Anterior cingulate cortex (tissue), 58 donors: Measurements from ENCODE around the gene ASIC4.

Source experiments
- DNase-seq, 58 donors: peaks; one replicate each; lab custom pipeline; 2025; lab: John Stamatoyannopoulos, UW

ASIC4 gene

DNA sequence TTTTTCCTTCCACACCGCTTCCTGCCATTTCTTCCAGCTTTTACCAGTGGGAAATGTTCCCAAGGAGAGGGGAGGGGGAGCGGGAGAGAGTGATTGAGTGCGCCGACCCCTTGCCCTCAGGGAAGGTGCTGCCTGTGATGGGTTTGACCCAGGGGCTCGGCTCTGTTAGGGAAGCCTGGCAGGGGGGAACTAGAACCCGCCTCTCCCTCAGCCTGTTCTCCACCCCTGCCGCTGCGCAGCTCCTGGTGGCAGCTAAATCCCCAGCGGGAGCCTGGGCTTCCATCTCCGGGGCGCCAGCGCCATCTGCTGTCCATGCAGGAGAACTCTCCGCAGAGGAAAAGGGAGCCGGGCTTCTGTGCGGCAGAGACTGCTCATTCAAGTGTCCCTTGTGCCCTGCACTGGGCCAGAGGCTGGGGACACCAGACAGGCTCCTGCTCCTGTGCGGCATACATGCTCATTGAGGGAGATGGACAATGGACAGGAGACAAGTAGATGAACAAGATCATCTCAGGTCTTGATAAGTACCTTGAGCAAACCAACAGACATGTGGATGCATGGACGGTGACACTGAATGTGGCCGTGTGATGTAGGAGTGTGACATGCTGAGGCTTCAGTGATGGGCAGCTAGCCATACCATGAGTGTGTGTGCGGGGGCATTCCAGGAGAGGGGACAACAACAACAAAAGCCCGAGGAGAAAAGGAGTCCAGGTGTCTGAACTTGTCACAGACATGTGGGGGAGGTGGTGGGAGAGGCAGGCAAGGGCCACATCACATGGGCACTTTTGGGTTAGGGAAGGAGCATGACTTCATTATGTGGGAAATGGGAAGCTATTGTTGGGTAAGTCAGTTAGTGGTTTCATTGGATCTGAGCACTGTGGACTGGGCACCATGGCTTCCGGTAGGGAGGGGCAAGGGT, 16.0 kb downstream of the ASIC4 start:
- DNase-seq = peak in 56 of 58 donors; percentile 43 to 94 (median 79)

DNA sequence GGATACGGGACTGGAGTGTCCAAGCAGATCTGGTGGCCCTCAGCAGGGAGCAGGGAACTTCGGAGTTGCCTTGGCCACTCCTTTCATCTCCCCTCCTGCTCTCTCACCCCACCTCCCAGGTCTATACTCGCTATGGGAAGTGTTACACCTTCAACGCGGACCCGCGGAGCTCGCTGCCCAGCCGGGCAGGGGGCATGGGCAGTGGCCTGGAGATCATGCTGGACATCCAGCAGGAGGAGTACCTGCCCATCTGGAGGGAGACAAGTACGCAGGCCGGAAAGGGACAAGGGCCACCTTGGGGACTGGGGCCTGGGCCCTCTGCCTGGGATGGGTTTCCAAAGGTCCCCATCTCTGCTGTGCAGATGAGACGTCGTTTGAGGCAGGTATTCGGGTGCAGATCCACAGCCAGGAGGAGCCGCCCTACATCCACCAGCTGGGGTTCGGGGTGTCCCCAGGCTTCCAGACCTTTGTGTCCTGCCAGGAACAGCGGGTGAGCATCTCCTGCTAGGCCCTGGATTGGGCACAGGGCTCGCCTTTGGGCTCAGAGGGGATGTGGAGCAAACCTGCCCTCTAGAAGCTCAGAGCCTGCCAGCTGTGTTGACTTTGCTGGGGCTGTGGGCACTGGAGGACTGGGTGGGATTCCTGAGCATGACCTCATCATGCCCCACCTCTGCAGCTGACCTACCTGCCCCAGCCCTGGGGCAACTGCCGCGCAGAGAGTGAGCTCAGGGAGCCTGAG, 17.5 kb downstream of the ASIC4 start:
- no peak for DNase-seq

DNA sequence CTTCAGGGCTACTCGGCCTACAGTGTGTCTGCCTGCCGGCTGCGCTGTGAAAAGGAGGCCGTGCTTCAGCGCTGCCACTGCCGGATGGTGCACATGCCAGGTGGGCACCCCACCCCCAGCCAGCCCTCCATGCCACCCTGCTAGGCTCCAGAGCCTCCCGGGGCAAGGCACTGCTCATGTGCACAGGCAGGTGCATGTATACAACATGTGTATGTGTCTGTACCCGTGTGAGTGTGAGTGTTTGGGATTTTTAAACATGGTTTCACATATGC, 18.0 kb downstream of the ASIC4 start:
- DNase-seq = no peak

DNA sequence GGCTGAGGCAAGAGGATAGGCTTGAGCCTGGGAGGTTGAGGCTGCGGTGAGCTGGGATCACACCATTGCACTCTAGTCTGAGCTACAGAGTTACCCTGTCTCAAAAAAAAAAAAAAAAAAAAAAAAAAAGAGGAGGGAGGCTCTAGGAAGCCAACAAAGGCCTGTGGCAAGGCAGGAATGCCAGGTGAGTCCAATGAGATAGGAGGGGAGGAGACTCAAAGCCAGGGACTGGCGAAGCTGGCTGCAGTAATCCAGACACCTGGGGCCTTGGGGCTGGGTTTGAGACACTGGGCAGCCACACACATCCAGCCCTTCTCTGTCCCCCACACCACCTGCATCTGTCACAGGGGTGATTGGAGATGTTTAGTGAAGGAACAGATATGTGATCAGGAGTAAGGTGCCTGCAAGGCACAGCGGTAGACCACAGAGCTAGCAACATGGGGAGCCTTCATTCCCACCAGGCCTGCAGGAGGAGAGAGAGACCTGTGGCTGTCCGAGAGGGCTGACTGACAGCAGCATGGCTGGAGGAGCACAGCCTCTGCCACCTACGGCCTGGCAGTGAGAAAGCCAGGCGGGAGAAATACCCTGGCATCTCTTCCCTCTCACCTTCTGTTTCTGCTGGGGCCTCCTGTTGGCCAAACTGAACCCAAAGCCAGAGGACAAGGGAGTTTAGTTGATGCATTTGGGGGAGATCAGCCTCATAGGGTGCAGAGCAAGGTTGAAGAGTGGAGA, 19.8 kb downstream of the ASIC4 start:
- DNase-seq = no peak

DNA sequence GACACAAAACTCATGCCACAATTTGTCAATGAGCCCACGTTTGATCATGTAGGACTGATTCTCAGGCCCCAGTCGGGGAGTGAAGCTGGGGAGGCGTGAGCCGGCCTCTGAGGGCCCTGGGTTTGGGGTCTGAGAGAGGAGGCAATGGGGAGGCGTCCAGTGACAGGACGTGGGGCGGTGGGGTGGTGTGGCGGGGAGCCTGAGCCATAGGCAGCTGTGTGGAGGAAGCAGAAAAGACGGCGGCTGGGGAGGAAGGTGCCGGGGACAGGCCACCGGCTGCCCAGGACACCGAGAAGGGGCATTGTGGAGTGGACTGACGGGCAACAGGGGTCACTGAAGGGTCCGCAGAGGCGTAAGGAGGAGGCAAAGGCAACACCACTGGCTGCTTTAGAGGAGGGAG, 22.1 kb downstream of the ASIC4 start:
- no peak for DNase-seq

DNA sequence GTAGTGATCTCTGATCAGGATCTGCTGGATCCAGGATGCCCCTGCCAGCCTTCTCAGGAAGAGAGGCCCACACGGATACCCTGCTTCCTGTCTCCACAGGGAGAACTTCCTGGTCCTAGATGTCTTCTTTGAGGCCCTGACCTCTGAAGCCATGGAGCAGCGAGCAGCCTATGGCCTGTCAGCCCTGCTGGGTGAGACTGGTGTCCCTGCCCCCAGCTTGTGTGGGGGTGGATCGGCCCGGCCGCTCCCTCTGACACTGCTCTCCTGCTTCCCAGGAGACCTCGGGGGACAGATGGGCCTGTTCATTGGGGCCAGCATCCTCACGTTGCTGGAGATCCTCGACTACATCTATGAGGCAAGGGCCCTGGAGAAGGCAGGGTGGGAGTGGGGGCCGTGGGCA, 22.7 kb downstream of the ASIC4 start:
- DNase-seq = no peak

DNA sequence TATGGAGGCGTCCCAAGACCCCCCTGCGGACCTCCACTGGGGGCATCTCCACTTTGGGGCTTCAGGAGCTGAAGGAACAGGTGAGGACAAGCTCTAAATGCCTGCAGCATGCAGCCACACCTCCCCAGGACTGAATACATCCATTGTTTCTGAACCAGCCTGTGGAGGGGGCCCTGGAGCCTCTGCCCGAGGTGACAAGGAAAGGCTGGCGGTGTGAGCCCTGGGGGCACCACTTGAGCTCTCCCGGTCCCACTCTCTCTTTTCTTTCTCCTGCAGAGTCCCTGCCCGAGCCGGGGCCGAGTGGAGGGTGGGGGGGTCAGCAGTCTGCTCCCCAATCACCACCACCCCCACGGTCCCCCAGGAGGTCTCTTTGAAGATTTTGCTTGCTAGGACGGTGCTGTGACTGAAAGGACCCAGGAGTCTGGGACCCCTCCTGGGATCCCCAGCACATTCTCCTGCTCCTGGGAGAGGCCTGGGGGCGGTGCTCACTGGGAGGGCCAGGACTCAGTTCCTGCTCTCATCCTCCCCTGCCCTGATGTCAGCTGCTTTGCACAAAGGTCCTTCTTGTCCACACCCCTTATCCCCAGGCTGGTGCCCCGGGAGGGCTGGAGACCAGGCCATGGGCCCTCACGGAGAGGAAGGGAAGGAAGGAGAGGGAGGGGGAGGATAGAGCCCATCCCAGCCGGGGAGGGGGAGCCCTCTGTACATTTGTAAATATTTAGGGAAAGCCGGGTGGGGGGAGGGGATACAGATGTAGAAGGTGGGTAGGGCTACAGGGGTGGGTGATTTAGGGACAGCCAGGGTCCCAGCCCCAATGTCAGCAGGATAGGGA, 23.6 kb downstream of the ASIC4 start:
- peak in 2 of 58 donors; percentile 37 to 42 for DNase-seq

DNA sequence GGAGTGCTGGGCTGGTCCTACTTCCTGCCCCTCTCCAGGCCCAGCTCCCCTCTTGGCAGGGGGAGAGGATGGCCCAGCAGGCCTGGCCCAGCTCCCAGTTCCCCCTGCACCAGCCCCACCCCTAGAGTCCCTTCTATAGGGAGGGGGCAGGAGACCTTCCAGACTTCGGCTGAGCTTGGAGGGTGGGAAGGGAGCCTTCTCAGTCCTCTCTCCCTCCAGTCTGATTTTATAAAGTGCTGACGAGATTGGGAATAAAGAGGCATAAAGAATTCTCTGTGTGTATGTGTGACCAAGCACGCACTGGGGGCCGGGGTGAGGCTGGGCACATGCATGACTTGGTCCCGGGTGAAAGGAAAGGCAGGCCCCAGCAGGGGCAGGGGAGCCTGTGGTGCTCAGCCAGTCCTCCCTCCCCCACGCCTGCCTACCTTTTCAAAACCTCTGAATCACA, 24.2 kb downstream of the ASIC4 start:
- peak in 12 of 58 donors; percentile 20 to 54 (median 32) for DNase-seq

DNA sequence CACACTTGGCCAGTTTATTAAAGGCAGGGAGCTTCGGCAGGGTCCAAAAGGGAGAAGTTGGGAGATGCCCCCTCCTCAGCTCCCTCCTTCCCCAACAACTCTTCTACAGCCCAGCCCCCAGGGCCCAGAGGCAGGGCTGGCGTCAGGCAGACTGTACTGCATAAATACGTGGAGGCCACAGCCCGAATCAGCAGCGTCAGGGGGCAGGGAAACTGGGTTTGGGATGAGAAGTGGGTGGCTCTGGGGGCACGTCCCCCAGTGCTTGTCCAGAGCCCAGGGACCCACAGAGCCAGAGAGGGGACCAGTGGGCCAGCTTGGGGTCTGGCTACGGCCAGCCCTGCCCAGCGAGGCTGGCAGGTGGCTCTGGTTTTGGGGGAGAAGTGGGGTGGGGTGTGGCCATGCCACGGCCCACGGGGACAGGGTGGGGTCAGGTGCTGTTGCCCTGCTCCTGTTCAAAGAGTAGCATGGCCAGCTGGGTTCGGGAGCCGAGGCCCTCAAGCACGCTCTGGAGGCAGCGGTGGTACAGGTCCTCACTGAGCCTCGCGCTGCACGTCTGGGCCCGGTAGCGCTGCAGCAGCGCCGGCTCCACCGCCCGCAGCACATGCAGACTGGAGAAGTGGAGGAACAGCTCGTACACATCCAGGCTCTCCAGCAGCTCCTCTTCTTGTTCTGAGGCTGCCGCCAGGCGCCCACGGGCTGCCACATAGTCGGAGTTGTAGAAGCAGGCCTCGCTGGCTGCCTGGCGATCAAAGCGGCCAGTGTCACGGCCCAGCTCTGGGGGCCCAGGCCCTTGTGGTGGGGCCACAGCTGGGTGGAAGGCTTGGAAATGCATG, 24.9 kb downstream of the ASIC4 start:
- peak in 1 of 58 donors; percentile 20 for DNase-seq

DNA sequence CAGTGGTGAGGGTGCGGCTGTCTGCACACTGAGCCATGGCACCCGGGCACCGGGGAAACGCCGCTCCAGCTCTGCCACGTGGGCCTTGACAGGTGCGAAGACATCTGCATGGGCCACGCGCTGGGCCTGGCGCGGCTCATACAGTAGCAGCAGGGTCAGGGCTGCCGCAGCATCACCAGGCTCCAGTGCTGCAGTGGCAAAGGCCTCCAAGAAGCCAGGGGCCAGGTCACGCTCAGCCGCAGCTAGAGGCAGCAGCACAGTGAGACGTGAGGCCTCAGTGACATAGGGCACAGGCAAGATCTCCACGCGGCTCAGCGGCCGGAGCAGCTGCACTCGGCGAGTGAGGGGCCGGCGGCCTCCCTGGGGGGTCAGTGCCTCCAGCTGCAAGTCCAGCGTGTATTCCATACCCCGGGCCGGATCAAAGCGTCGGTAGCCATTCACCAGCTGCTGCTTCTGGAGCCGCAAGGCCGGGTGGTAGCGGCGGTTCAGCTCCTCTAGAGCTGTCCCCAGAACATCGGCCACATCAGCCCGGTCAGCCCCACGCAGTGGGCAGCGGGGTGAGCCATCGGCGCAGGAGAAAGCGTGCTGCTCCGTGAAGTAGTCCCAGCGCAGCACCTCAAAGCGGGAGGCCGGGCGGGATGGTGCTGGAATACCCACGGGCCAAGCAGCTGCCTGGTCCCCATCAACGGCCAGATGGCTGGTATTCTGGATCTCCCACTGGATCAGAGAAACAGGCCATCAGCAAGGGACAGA, 25.8 kb downstream of the ASIC4 start:
- no peak for DNase-seq

DNA sequence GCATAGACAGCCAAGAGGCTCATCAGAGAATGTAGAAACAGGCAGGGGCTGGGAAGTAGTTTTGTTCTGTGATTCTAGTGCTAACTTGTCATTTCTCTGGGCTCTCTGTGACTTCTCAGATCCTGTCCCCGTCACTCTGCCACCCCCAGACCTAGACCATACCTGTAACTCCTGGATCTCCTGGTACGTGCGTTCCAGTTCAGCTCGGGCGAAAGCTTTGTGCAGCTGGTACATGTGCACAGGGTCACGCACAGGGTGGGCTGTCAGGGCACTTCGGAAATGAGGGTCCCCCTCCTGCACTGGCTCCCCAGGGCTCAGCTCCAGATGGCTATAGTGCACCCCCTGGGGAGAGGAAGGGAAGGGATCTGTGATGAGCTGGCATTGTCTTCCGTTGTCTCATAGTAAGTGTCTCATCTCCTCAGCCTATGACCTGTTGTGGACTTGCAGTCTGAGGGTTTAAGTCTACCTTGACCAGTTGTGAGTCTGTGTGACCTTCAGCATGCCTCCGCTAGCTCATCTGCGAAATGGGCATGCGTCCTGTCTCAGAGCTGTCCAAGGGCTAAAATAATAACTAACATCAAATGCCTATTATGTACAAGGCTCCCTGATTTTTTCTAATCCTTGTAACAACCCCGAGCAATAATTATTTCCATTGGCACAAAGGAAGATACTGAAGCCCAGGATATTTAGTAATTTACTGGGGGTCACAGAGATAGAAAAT, 26.7 kb downstream of the ASIC4 start:
- DNase-seq = no peak

DNA sequence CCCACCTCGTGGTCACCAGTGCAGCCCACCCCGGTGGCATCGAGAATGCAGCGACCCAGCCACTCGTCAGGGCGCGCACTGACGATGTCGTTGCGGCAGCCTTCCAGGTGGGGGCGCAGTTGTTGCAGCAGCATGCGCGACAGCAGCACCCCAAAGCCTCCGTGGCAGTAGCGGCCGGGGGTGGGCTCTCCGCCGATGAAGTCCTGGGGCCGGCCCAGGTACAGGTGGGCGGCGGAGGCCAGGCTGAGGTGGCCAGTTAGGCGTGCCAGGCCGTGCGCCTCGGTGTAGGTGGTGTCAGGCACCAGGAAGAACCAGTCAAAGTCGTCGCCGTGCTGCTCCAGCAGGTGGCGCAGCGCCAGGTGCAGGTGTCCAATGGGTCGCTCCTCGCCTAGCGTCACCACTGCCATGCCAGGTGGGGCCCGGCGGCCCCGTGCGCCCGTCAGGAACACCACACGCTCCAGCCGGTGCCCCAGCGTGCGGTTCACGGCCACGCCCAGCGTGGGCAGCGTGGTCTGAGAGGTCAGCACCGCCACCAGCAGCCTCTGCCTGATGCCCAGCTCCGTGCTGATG, 27.4 kb downstream of the ASIC4 start:
- peak in 55 of 58 donors; percentile 25 to 87 (median 71) for DNase-seq

DNA sequence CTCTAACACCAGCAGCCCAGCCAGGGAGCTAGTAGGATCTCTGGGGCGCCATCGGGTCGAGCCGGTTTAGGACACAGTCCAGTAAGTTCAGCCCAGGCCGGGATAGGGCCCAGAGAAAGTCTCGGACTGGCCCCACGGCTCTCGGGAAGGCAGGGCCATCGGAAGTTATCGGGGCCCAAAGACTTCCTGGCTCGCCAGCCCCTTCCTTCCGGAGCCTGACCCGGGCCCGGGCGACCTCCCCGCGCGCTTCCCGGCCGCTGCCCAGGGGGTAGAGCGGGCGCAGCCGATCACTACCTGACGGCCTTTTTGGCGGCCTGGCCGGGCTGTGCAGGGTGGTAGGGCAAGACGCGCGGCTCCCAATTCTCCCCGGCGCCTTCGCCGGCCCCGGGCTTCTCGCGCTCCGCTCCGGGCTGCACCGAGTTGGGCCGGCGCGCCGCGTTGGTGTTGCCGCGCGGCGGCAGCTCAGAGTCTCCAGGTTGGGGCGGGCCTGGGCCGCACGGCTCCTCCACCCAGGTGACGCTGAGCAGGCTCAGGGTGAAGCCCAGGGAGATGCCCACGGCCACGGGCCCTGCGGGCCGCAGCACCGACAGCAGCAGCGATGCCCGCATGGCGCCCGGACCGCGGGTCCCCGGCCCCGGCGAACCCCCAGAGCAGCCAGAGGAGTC, 28.8 kb downstream of the ASIC4 start:
- peak in 7 of 58 donors; percentile 42 to 74 (median 57) for DNase-seq

DNA sequence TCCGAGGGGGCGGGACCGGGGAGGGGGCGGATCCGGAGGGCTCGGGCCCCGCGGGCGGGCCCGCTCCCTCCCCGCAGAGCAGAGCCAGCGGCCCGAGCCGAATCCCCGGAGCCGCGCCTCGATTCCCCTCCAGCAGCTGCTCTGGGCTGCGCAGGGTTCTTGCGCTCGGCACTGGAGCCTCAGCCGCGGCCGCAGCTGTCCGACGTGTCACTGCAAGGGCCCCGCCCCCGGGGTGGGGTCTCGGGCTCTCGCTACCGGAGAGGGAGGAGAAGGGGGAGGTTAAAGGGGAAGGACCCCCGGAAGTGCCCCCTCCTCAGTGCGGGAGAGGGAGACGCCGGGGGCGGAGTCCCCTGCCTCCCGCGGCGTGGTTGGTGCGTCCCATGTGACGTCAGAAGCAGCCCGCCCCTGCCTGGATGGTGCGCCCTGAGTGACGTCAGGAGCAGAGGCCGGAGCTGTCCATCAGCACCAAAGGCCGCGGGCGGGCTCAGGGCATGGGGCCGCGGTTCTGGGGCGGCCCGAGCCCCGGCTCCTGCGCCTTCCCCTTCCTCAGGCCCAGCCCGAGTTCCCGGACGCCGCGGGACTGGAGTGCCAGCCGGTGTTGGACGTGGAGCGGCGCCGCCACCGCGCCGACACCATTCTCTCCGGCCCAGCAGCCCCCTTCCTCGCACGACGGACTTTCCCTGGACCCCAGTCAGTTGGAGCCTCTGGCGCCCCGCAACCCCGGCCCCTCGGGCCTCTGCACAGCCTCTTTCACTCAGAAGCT, 29.5 kb downstream of the ASIC4 start, which contains the start of the genes CHPF and TMEM198:
Gene CHPF, minus strand, starts transcription at position 214 of the 763 bp plus-strand sequence. CDS start 271 bp downstream, outside the sequence.
Gene TMEM198, plus strand, starts transcription at position 433 of the 763 bp plus-strand sequence. CDS start 700 bp downstream, outside the sequence.
- DNase-seq = peak; percentile 85 to 100 (median 99)

DNA sequence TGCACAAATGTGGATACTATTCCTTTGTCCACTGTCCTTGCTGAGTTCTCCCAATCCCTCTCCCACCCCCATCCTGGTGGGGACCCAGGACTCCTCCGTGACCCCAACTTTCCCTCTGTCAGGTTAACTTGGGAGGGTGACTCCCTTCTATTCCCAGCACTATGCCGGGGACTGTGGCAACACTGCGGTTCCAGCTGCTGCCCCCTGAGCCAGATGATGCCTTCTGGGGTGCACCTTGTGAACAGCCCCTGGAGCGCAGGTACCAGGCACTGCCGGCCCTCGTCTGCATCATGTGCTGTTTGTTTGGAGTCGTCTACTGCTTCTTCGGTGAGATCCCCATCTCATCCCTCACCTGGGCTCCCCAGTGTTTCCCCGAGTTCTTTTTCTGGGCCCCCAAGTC, 30.3 kb downstream of the ASIC4 start:
- DNase-seq = no peak
